ENCODE results near the gene PKP4. TPM values are rescaled to one million over a fixed set of nuclear protein-coding genes. Genes with fewer than 3 reads are reported as not detected.

Gene PKP4
- total RNA-seq, 2 donors from 2014 or later = 90.5 to 102 TPM

- Histone ChIP-seq H3K4me1 (ENCODE audit: control insufficient read depth, insufficient read depth, low read length) (no peaks in the 10 kb centered on the region), H3K27ac (ENCODE audit: low read depth, low read length) (no peak overlapping the region), H3K9ac (ENCODE audit: extremely low read depth, low read length, poor library complexity, severe bottlenecking) (no peak overlapping the region), H3K9me3 (ENCODE audit: control insufficient read depth, low read length) (no peaks in the 10 kb centered on the region), H3K4me3 (ENCODE audit: low read length) (no peak overlapping the region), H3K27me3 (ENCODE audit: control insufficient read depth, insufficient read depth, low read length, poor library complexity, severe bottlenecking) (no peaks in the 10 kb centered on the region), H3K36me3 (ENCODE audit: control insufficient read depth, insufficient read depth, low read length) (peaks cover 19% of the 10 kb centered on the region)
- Mint-ChIP-seq H3K27me3 (ENCODE audit: insufficient read depth) (no peaks in the 10 kb centered on the region), H3K36me3 (ENCODE audit: low read depth) (peaks cover 9% of the 10 kb centered on the region), H3K9me3 (peaks cover 2% of the 10 kb centered on the region), H3K4me1 (peaks cover 6% of the 10 kb centered on the region), H3K4me3 (no peak overlapping the region), H3K27ac (no peak overlapping the region)
- 78 to 86% methylated on average over 1 of the region's 1 CpG for WGBS, 2 experiments (ENCODE audit: insufficient coverage in 1 of 2, insufficient read length in 1 of 2)
- DNase-seq = no peak
- TF ChIP-seq CTCF (conservative IDR thresholded peaks at IDR 0.05) = peak; percentile 67
These were observed 74.1 kb downstream of the PKP4 start for GRCh38 chr2:158530829-158531228.

- H3K4me3 ChIP-seq (ENCODE audit: low read length) = no peak overlapping the region
- H3K27ac ChIP-seq (ENCODE audit: low read depth, low read length) = no peak overlapping the region
- Mint-ChIP-seq H3K4me3 (no peak overlapping the region), H3K9me3 (peaks cover 2% of the 10 kb centered on the region), H3K36me3 (ENCODE audit: low read depth) (peaks cover 14% of the 10 kb centered on the region), H3K4me1 (peaks cover 6% of the 10 kb centered on the region), H3K27ac (no peak overlapping the region), H3K27me3 (ENCODE audit: insufficient read depth) (no peaks in the 10 kb centered on the region)
- no peak overlapping the region for H3K9ac ChIP-seq (ENCODE audit: extremely low read depth, low read length, poor library complexity, severe bottlenecking)
- no peaks in the 10 kb centered on the region for H3K4me1 ChIP-seq (ENCODE audit: control insufficient read depth, insufficient read depth, low read length)
- DNase-seq = no peak
- no peaks in the 10 kb centered on the region for H3K9me3 ChIP-seq (ENCODE audit: control insufficient read depth, low read length)
- no peak for TF ChIP-seq CTCF (conservative IDR thresholded peaks at IDR 0.05)
- H3K36me3 ChIP-seq (ENCODE audit: control insufficient read depth, insufficient read depth, low read length) = peaks cover 37% of the 10 kb centered on the region
- WGBS, 2 experiments (ENCODE audit: insufficient coverage in 1 of 2, insufficient read length in 1 of 2) = 85 to 92% methylated on average over 5 of the region's 5 CpGs
- no peaks in the 10 kb centered on the region for H3K27me3 ChIP-seq (ENCODE audit: control insufficient read depth, insufficient read depth, low read length, poor library complexity, severe bottlenecking)
These were observed 76.3 kb downstream of the PKP4 start for GRCh38 chr2:158533009-158533408.

DNA sequence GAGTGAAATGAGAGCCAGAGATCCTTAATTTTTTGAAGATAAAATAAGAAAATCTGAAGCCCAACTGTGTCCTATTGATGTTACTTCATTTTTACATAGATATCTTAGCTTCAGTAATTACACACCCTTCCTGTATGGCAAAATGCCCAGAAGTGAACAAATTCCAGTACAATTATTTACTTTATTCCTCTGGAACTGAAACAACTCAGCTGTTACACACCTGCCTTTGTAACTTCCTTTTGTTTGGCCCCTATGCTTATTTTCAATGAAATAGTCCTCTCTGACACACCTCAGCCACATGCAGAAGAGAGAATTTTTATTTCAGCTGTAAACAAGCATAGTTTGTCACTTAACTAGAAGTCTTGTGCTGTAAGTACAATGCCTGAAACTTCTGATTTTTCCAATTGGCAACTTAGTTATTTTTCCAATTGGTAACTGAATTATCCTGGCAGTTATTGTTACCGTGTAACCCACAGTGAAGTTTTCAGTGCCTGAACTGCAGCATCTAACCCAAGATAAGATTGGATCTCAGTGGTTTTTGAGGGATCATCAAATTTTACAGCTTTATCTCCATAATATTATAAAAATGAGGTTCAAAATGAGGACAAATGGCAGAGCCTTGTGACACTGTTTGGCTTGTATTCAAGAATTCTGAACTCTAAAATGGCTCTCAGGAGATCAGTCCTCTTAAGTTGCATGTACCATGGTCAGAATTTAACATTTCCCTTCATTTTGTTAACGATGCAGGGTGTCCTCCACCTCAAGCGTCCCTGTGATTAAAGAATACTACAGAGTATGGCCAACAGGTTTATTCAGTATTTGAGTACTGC lies 82.6 kb downstream of the PKP4 start:
- Histone ChIP-seq H3K27me3 (ENCODE audit: control insufficient read depth, insufficient read depth, low read length, poor library complexity, severe bottlenecking) (no peaks in the 10 kb centered on the region), H3K4me1 (ENCODE audit: control insufficient read depth, insufficient read depth, low read length) (no peaks in the 10 kb centered on the region), H3K36me3 (ENCODE audit: control insufficient read depth, insufficient read depth, low read length) (peaks cover 25% of the 10 kb centered on the region), H3K9me3 (ENCODE audit: control insufficient read depth, low read length) (no peaks in the 10 kb centered on the region), H3K9ac (ENCODE audit: extremely low read depth, low read length, poor library complexity, severe bottlenecking) (no peak overlapping the region), H3K27ac (ENCODE audit: low read depth, low read length) (no peak overlapping the region), H3K4me3 (ENCODE audit: low read length) (no peak overlapping the region)
- Mint-ChIP-seq H3K36me3 (ENCODE audit: low read depth) (peaks cover 16% of the 10 kb centered on the region), H3K27me3 (ENCODE audit: insufficient read depth) (no peaks in the 10 kb centered on the region), H3K4me3 (no peak overlapping the region), H3K9me3 (no peaks in the 10 kb centered on the region), H3K27ac (no peak overlapping the region), H3K4me1 (peaks cover under 1% of the 10 kb centered on the region)
- WGBS, 2 experiments (ENCODE audit: insufficient coverage in 1 of 2, insufficient read length in 1 of 2) = 88 to 92% methylated on average over 2 to 3 of the region's 3 CpGs
- no peak for DNase-seq
- no peak for TF ChIP-seq CTCF (conservative IDR thresholded peaks at IDR 0.05)

Measured in endodermal cell (in vitro differentiated cells).